D721Med (cell line): ENCODE data around the gene ZNF574.
"Not testable (repeated sequence)": the region's sequence is repeated elsewhere in the genome, so short reads cannot be mapped to it uniquely, and the experiment has no call there.

Source experiments
- DNase-seq: peaks from one replicate; pipeline ENCODE4 v3.0.0; 2011; ENCODE audit warnings: low spot score; ENCODE audit not compliant: insufficient read length
- FAIRE-seq: peaks from 2 replicates; lab custom pipeline; 2011; peaks lifted over from hg19 to GRCh38; lab: Jason Lieb, UNC
- TF ChIP-seq, protein P1 (sequence below): IDR thresholded peaks from 2 replicates; pipeline ENCODE4 v1.5.1; 2012; ENCODE audit warnings: mild to moderate bottlenecking, control low read depth; ENCODE audit not compliant: insufficient read depth; ENCODE audit errors: missing control alignments

ZNF574 gene

DNA sequence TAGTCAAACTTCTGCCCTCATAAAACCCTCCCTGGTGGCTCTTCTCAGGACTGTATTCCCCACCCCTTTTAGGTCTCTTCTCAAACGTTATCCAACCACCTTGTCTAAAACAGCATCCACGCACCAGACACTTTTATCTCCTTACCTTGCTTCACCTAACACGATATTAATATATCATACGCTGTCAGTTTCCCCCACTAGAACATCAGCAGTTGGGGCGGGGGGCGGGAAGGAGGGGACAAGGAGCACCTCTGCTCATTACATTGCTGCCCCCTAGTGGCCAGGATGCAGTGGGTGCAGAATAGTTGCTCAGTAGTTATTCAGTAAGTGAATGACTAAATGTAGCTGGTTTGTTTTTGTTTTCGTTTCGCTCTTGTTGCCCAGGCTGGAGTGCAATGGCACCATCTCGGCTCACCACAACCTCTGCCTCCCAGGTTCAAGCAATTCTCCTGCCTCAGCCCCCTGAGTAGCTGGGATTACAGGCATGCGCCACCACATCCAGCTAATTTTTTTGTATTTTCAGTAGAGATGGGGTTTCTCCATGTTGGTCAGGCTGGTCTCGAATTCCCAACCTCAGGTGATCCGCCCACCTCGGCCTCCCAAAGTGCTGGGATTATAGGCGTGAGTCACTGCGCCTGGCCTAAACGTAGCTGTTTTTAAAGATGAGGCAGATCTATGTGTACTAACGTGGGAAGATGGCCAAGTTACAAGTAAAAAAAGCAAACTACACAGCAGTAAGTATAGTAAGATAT is 41.1 kb upstream of the ZNF574 start:
- FAIRE-seq: not testable (repeated sequence)

DNA sequence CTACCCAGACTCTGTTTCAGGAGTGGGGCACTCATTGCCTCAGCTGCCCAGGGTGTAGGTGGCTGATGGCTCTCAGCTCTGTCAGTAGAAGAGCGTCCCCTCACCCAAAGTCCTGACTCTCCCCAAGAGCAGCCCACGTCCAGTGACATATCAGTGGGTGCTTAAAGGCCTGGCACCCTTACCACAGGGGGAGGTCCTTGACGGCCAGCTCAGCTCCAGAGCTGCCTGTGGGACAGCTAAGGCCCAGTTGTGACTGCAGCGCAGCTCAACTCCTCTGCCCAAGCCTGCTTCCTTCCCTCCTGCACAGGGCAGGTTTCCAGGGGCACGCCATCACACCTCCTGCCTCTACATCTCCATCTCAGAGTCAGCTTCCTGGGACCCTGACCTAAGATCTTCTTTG is 38.3 kb upstream of the ZNF574 start:
- no peak for DNase-seq
- TF ChIP-seq, protein P1, sequence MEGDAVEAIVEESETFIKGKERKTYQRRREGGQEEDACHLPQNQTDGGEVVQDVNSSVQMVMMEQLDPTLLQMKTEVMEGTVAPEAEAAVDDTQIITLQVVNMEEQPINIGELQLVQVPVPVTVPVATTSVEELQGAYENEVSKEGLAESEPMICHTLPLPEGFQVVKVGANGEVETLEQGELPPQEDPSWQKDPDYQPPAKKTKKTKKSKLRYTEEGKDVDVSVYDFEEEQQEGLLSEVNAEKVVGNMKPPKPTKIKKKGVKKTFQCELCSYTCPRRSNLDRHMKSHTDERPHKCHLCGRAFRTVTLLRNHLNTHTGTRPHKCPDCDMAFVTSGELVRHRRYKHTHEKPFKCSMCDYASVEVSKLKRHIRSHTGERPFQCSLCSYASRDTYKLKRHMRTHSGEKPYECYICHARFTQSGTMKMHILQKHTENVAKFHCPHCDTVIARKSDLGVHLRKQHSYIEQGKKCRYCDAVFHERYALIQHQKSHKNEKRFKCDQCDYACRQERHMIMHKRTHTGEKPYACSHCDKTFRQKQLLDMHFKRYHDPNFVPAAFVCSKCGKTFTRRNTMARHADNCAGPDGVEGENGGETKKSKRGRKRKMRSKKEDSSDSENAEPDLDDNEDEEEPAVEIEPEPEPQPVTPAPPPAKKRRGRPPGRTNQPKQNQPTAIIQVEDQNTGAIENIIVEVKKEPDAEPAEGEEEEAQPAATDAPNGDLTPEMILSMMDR: no peak
- FAIRE-seq: no peak

More for the DNA sequence above, 41.1 kb upstream of the ZNF574 start:
- DNase-seq: peak; percentile 75
- TF ChIP-seq, protein P1: peak; percentile 94

DNA sequence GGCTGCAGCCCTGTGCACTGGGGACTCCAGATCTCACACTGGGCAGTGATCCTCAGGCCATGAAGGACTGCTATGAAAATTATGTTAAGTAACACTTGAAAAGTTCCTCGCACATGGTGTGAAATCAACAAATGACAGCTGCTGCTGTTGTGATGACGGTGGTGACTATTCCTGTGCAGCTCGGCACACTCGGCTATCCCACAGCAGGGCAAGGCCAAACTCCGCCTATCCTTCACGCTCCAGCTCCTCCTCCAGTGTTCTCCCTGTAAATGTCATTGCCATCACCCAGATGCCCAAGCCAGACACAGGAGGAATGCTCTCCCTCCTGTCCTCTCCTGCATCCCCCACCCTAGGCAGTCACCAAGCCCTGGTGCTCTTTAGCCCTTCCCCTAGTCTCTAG is 37.3 kb upstream of the ZNF574 start:
- TF ChIP-seq, protein P1: no peak
- FAIRE-seq: no peak

DNA sequence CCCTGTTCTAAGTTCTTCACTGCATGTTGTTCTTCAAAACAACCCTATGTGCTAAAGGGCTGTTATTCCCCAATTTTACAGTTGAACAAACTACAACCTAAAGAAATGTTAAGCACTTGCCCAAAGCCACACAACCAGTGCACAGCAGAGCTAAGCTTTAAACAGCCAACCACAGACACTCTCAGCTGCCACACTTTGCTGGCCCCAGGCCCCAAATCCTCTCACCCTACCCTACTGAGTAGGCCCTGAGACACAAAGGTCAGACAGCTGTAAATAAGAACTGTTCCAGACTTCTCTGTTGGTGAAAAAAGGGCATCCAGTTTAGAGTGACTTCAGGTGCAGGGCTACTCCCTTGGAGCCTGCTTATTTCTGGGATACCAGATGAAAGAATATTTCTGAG is 35.9 kb upstream of the ZNF574 start:
- FAIRE-seq (no peak), DNase-seq (no peak)
- TF ChIP-seq, protein P1: no peak

More for the DNA sequence above, 37.3 kb upstream of the ZNF574 start:
- no peak for DNase-seq

DNA sequence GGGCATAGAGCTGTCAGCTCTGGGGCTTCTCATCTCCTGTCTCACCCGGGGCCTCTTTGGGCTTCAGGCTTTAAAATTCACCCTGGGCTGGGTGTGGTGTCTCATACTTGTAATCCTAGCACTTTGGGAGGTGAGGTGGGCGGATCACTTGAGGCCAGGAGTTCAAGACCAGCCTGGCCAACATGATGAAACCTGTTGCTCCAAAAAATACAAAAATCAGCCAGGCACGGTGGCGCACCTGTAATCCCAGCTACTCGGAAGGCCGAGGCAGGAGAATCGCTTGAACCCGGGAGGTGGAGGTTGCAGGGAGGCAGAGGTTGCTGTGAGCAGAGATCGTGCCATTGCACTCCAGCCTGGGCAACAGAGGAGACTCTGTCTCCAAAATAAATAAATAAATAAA is 35.5 kb upstream of the ZNF574 start:
- not testable (repeated sequence) for DNase-seq, FAIRE-seq

DNA sequence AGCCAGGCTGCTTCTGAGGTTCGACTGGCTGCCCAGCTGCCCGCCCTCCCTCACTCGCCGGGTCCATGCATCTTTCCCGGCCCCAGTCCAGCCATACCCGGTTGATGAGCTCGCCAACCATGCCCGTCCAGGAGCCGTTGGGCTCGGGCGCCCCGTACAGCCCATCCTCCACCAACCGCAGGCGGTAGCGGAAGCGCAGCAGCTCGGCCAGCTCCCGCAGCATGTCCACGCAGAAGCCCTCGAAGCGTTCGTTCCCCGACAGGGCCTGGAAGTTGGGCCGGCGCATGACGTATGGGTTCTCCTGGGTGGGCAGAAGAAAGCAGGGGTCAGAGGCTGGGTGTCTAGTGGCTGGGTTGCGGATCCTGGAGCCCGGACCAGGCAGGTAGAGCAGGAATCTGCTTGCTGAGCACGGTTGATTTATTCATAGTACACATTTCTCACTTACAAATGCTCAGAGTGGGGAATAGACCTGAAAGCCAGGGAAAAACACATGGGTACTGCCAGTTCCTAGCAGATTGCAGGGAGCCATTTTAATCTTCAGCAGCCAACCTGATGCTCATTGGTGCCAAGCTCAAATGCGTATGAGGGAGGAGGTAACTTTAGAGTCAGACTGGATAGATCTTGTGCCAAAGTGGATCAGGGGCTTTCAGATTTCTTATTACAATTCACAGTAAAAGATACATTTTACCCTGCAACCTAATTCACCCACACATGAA is 33.4 kb upstream of the ZNF574 start:
- TF ChIP-seq, protein P1: no peak
- DNase-seq (no peak), FAIRE-seq (no peak)

DNA sequence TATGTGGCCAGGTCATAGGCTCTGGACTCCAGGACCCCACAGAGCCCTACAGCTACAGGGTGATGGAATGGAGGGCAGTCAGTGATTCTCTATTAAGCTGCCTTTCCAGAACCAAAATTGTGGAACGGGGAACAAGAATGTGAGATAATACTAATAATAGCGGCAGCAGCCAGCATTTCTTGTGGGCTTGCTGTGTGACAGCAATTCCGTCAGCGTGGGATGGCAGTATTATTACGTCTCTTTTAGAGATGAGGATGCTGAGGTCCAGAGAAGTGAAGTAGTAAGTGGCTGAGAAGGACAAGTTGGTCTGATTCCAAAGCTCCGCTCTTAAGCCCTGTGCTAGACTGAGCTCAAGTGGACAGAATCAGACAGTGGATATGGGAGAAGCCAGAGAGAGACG is 30.4 kb upstream of the ZNF574 start:
- TF ChIP-seq, protein P1: no peak

More for the DNA sequence above, 30.4 kb upstream of the ZNF574 start:
- no peak for DNase-seq
- no peak for FAIRE-seq
